Naive thymus-derived CD8-positive, alpha-beta T cell (primary cell): ENCODE results near the gene SNUPN. TPM values are rescaled to one million over a fixed set of nuclear protein-coding genes. Genes with fewer than 3 reads are reported as not detected.

Experiments used
- ATAC-seq, 2 donors: fragments of 150-1000 bp; cut with Tn5 transposase in 1 of 2; sonication (Bioruptor Pico), chemical (Tn5 transposase) in 1 of 2; 1 replicate in 1 of 2; 2 replicates in 1 of 2; pipeline ENCODE4 v1.10.0; 2021; ENCODE audit warnings: mild to moderate bottlenecking in 2 of 2, moderate library complexity in 2 of 2
- POLR2A ChIA-PET: fragments of 350-600 bp; sonication (Branson Sonifier 250); formaldehyde crosslinking; loops from one replicate; lab custom pipeline; 2021; ENCODE audit warnings: antibody characterized with exemption; lab: Charles Lee
- DNase-seq, 10 donors: peaks; one replicate each; pipeline versions ENCODE4 v3.0.0 to v3.0.0-alpha.2; 2020 to 2022
- H3K27ac Mint-ChIP-seq, 10 donors: one replicate each; pipeline ENCODE4 v1.8.0; 2020 to 2022; ENCODE audit warnings: mild to moderate bottlenecking in 10 of 10, mixed read lengths in 10 of 10, moderate library complexity in 4 of 10, inconsistent platforms in 1 of 10
- H3K27me3 Mint-ChIP-seq, 5 donors: one replicate each; pipeline ENCODE4 v1.8.0; 2021 to 2022; ENCODE audit warnings: mixed read lengths in 5 of 5
- H3K36me3 Mint-ChIP-seq, 3 donors: one replicate each; pipeline ENCODE4 v1.8.0; 2020 to 2022; ENCODE audit warnings: mixed read lengths in 3 of 3, mild to moderate bottlenecking in 2 of 3, inconsistent platforms in 1 of 3
- H3K4me1 Mint-ChIP-seq, 4 donors: one replicate each; pipeline ENCODE4 v1.8.0; 2021 to 2022; ENCODE audit warnings: mixed read lengths in 4 of 4
- H3K4me3 Mint-ChIP-seq, 10 donors: one replicate each; pipeline ENCODE4 v1.8.0; 2020 to 2022; ENCODE audit warnings: mild to moderate bottlenecking in 10 of 10, mixed read lengths in 10 of 10, moderate library complexity in 6 of 10, inconsistent platforms in 1 of 10
- H3K9me3 Mint-ChIP-seq, 9 donors: one replicate each; pipeline ENCODE4 v1.8.0; 2020 to 2022; ENCODE audit warnings: mixed read lengths in 9 of 9, mild to moderate bottlenecking in 3 of 9, inconsistent platforms in 1 of 9, moderate library complexity in 1 of 9
- polyA plus RNA-seq, 3 donors: library from polyadenylated mRNA; unstranded; fragments of 300-500 nt; fragmentation: Illumina TruSeq; gene quantifications; one replicate each; pipeline ENCODE4 v1.2.3, GENCODE V29; 2021
- total RNA-seq, 8 experiments: library from RNA in 2 of 8; stranded (reverse) in 2 of 8; gene quantifications; one replicate each; pipeline ENCODE4 v1.2.3 and lab custom pipeline; 2021 to 2026

Gene SNUPN
- total and polyA plus RNA-seq, 5 experiments from 2014 or later = 20.1 to 33.7 (median 22.8) TPM

DNA sequence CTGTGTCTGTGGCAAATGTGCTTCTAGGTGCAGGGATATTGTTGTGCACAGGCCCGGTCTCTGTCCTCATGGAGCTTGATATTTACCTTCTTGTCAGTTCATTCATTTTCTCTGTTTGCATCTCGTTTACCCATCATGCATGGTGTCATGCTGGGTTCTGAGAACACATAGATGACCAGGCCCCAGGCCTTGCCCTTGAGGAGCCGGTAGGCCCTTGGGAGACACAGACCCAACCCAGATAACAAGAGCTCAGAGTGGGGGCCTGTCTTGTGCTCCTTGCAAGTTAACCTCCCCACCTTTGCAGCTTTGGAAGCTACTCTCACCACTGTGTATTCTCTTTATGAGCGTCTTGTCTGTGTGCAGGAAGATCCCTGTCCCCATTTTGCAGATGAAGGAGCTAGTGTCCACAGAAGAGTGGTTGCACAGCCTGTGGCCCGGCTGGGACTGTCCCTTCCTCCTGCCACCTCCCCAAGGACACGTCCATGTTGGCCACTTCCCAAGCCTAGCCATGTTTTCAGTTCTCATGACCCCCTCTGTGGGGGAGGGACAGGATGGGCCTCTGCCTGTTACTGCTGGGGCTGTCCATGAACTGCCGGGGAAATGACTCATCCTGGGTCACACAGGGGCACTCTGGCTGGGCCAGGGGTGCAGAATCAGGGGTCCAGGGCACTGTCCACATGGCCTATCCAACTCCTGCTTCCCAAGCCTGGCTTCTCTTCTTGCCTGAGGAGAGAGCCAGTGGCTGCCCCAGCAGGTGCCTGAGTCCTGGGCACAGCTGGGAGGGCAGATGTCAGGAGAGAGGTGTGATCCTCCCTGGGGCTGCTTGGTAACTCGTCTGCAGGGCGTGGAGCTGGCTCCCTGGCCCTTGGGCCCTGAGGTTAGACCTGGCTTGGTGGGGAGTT is 25.6 kb upstream of the SNUPN start:
- Mint-ChIP-seq H3K27ac (peak overlapping the region in 6 of 10 donors; percentile 49 to 80 (median 64)), H3K4me3 (peak overlapping the region in 2 of 10 donors; percentile 60 to 65), H3K27me3 (no peaks in the 10 kb centered on the region), H3K9me3 (no peaks in the 10 kb centered on the region), H3K36me3 (no peaks in the 10 kb centered on the region), H3K4me1 (peaks cover 13 to 37% (median 33%) of the 10 kb centered on the region in 4 donors)
- no peak for ATAC-seq
- POLR2A ChIA-PET = interaction anchor here (0.5 to 1.9 kb wide), 3 partner anchors 10 to 69 kb away, joined by 3 to 9 read pairs (median 6); partner anchors contain the start of gene IMP3
- DNase-seq = peak in 1 of 10 donors; percentile 54

DNA sequence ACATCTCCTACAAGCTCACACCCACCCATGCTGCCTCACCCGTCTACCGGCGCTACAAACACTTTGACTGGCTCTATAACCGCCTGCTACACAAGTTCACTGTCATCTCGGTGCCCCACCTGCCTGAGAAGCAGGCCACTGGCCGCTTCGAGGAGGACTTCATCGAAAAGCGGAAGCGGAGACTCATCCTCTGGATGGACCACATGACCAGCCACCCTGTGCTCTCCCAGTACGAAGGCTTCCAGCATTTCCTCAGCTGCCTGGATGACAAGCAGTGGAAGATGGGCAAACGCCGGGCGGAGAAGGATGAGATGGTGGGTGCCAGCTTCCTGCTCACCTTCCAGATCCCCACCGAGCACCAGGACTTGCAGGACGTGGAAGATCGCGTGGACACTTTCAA is 24.3 kb upstream of the SNUPN start:
- peak overlapping the region in 3 of 10 donors; percentile 35 to 74 (median 48) for H3K27ac Mint-ChIP-seq
- no peaks in the 10 kb centered on the region for H3K9me3 Mint-ChIP-seq
- no peaks in the 10 kb centered on the region for H3K36me3 Mint-ChIP-seq
- ATAC-seq = no peak
- peak overlapping the region in 9 of 10 donors; percentile 26 to 93 (median 66) for H3K4me3 Mint-ChIP-seq
- DNase-seq = no peak
- H3K4me1 Mint-ChIP-seq = peaks cover 11 to 38% (median 33%) of the 10 kb centered on the region in 4 donors
- no peaks in the 10 kb centered on the region for H3K27me3 Mint-ChIP-seq
- POLR2A ChIA-PET = interaction anchor here (1.9 kb wide), 1 partner anchor 9 kb away, joined by 9 read pairs; the partner anchor contains the start of gene IMP3

DNA sequence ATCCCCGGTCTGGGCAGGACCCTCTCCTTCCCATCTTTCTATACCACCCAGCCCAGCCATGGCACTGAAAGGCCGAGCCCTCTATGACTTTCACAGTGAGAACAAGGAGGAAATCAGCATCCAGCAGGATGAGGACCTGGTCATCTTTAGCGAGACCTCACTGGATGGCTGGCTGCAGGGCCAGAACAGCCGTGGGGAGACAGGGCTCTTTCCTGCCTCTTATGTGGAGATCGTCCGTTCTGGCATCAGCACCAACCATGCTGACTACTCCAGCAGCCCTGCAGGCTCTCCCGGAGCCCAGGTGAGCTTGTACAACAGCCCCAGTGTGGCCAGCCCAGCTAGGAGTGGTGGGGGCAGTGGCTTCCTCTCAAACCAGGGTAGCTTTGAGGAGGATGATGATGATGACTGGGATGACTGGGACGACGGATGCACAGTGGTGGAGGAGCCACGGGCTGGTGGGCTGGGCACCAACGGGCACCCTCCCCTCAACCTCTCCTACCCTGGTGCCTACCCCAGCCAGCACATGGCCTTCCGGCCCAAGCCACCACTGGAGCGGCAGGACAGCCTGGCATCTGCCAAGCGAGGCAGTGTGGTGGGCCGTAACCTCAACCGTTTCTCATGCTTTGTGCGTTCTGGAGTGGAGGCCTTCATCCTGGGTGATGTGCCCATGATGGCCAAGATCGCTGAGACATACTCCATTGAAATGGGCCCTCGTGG is 23.7 kb upstream of the SNUPN start:
- peaks cover 11 to 38% (median 33%) of the 10 kb centered on the region in 4 donors for H3K4me1 Mint-ChIP-seq
- POLR2A ChIA-PET = no interaction called here

DNA sequence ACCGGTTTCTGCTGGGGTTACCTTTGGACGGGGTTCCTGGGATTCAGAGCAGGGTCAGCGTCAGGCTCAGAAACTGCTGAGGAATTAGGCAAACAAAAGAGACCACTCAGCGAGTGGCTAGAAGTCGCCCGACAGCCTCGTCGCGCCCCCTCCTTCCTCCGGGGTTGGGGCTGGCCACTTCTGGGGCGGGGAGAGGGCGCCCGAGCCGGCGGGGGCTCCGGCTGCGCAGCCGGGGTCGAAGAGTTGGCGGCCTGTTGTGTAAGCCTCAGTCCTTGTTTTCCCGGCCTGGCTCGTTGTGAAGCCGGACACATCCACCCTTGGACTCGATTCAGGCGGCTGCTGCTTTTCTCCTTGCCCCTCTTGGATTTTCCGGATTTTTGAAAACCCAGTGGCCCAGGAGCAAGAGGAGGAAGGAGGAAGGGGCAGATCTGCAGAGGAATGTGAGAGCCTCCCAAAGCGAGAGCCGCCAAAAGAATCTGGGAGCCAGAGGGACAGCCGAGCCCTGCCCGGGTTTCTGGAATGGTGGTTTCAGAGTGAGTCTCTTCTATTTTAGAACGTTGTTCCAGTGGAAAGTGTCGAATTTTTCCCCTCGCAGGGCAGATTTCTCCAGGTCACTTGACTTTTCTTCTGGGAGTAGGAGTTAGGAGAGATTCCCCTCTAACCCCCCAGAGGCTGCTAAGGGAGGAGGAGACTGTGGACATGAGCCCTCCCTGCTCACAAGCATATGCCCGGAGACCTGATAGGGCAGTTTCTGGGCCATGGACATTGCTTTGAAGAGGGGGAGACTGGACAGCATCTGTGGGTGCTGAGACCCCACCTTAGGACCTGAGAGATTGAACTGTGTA is 22.9 kb upstream of the SNUPN start:
- Mint-ChIP-seq H3K36me3 (no peaks in the 10 kb centered on the region), H3K9me3 (no peaks in the 10 kb centered on the region), H3K4me3 (peak overlapping the region; percentile 67 to 93 (median 82)), H3K27ac (peak overlapping the region in 6 of 10 donors; percentile 35 to 88 (median 72)), H3K4me1 (peaks cover 11 to 38% (median 35%) of the 10 kb centered on the region in 4 donors), H3K27me3 (no peaks in the 10 kb centered on the region)
- ATAC-seq (peak; percentile 15 to 26), DNase-seq (no peak)
- POLR2A ChIA-PET = interaction anchor here (0.6 to 2.4 kb wide), 8 partner anchors 13 to 295 kb away, joined by 3 to 12 read pairs (median 8); partner anchors contain the start of genes MAN2C1, SIN3A and SNUPN

More for the DNA sequence above, 23.7 kb upstream of the SNUPN start:
- Mint-ChIP-seq H3K4me3 (peak overlapping the region; percentile 8 to 93 (median 82)), H3K9me3 (no peaks in the 10 kb centered on the region), H3K36me3 (no peaks in the 10 kb centered on the region), H3K27ac (peak overlapping the region in 5 of 10 donors; percentile 9 to 74 (median 48)), H3K27me3 (no peaks in the 10 kb centered on the region)
- DNase-seq (no peak), ATAC-seq (no peak)

DNA sequence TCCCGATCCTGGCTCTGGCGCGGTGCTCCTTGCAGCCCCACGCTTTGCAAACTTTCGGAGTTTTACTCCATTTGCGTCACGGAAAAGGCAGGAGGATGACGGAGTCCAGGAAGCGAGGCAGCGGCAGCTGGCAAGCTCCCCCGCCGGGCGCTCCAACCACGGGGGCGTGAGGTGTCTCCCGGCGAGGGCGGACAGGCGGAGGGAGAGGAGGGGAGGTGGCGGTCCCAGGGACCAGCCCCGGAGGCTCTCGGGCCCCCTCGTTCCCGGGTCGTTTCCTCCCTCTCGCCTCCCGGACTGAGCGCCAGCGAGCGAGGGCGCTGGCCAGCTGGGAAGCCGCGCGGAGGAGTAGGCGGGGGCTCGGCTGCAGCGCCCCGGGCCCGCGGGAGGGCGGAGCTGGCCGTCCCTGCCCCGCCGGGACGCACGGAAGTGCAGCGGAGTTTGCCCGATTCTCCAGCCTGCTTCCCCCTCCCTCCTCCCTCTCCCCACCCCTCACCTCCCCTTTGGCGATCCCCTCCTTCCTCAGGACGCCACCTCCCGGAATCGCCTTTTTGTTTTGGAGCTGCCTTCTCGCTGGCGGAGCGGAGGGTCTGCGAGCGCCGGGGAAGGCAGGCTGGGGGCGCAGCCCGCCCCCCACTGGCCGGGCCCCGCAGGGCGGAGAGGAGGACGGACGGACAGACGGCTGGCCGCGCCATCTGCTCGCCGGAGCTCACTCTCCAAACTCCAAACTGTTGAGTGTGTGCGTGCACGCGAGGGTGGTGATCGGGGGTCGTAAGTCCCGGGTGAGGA is 22.0 kb upstream of the SNUPN start, which contains the start of gene SNX33:
Gene SNX33, plus strand, starts transcription at position 543 of the 786 bp plus-strand sequence. CDS start 1,191 bp downstream, outside the sequence.
- DNase-seq (peak in 9 of 10 donors; percentile 12 to 68 (median 48)), ATAC-seq (peak; percentile 70 to 83)
- peak within 1 kb of the TSS; percentile 79 to 93 (median 87) for H3K4me3 Mint-ChIP-seq
- H3K4me1 Mint-ChIP-seq = peaks cover 11 to 37% (median 33%) of the 10 kb centered on the region in 4 donors
- H3K9me3 Mint-ChIP-seq = no peaks in the 10 kb centered on the region
- H3K27me3 Mint-ChIP-seq = no peaks in the 10 kb centered on the region
- peak within 1 kb of the TSS; percentile 61 to 88 (median 78) for H3K27ac Mint-ChIP-seq
- no peaks in the 10 kb centered on the region for H3K36me3 Mint-ChIP-seq
- POLR2A ChIA-PET = interaction anchor here (0.5 to 2.4 kb wide), 11 partner anchors 9 to 294 kb away, joined by 3 to 13 read pairs (median 6); partner anchors contain the start of genes MAN2C1, SIN3A and SNUPN

DNA sequence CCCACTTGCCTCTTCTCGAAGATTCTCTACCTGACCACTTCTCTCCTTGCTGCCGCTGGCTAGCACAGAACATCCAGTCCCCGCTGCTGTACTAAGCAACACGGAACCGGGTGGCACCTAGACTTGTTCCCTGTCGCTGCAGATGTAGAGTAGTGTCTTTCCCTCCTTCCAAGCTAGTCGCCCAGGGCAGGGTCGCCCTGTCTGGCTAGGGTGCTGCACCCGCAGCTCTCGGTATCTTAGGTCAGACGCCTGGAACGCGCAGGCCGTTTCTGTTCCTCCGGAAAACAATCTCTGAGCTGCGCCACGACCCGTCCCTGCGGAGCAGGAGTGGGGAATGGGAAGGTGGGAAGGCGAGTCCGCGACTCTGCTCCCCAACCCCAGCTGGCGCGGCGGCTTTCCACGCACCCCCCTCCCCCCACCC is 21.4 kb upstream of the SNUPN start:
- DNase-seq = peak in 3 of 10 donors; percentile 10 to 11 (median 11)
- Mint-ChIP-seq H3K36me3 (peaks cover 0 to 2% (median 0%) of the 10 kb centered on the region in 3 donors), H3K4me1 (peaks cover 12 to 37% (median 33%) of the 10 kb centered on the region in 4 donors), H3K9me3 (no peaks in the 10 kb centered on the region), H3K27me3 (no peaks in the 10 kb centered on the region), H3K27ac (peak overlapping the region in 9 of 10 donors; percentile 49 to 83 (median 78)), H3K4me3 (peak overlapping the region; percentile 79 to 92 (median 87))
- POLR2A ChIA-PET = interaction anchor here (0.5 to 2.4 kb wide), 8 partner anchors 9 to 299 kb away, joined by 4 to 13 read pairs (median 11); partner anchors contain the start of genes MAN2C1, SIN3A and SNUPN
- ATAC-seq = peak; percentile 25 to 31

DNA sequence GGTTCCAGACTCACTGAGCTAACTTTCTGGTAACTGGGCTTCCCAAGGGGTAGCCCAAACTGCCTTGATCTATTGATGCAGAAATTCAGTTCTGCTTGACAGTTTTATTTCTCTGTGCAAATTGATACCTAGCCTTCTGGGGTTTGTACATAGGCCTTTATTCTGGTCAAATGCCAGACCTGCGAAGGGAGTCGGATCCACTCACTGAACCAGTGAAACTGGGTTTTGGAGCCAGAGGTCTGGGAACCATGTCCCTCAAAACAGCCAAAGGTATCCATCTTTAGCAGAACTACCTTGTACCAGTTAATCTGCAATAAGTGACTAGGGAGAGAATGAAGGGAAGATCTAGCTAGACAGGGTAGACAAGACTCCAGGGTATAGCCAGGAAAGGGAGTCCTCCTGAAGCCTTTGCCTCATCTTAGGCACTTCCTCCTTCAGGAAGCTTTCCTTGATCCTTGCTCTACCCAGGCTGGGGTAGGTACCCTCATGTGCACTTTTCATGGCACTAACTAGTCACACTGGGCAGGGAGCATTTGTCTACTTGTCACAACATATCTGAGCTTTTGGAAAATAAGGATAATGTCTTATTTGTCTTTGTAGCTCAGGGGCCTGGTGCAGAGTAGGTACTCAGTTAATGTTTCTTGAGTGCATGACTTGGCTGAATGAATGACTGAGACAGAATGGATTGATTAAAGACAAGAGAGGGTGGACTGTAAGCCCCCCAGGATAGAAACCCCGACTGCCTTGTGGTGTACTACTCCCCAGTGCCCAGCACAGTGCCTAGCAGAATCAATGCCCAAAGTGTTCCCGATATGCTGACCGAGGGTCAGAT is 20.8 kb upstream of the SNUPN start:
- no peak for DNase-seq
- POLR2A ChIA-PET = interaction anchor here (0.7 to 2.4 kb wide), 6 partner anchors 8 to 299 kb away, joined by 4 to 13 read pairs (median 11); partner anchors contain the start of genes SIN3A and SNUPN
- no peak for ATAC-seq
- H3K4me3 Mint-ChIP-seq = peak overlapping the region; percentile 79 to 92 (median 87)
- H3K27me3 Mint-ChIP-seq = no peaks in the 10 kb centered on the region
- H3K36me3 Mint-ChIP-seq = peaks cover 0 to 2% (median 0%) of the 10 kb centered on the region in 3 donors
- peaks cover 10 to 32% (median 27%) of the 10 kb centered on the region in 4 donors for H3K4me1 Mint-ChIP-seq
- no peaks in the 10 kb centered on the region for H3K9me3 Mint-ChIP-seq
- peak overlapping the region in 9 of 10 donors; percentile 31 to 83 (median 78) for H3K27ac Mint-ChIP-seq

DNA sequence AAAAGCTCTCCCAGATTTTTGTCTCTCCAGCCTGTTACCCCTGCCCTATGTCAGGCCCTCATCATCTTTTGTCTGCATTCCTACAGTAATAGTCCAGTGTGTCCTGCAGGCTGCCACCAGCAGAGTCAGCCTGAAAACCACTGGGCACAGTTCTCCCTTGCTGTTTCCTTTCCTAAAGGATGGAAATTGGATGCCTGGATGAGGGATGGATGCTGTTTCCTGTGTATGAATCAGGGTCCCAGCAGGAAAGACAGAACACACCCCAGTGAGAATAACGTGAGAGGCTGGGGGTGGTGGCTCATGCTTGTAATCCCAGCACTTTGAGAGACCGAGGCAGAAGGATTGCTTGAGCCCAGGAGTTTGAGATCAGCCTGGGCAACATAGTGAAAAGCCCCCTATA is 18.9 kb upstream of the SNUPN start:
- DNase-seq (no peak), ATAC-seq (no peak)
- peak overlapping the region in 7 of 10 donors; percentile 12 to 67 (median 33) for H3K27ac Mint-ChIP-seq
- POLR2A ChIA-PET = no interaction called here
- H3K36me3 Mint-ChIP-seq = peaks cover 0 to 2% (median 0%) of the 10 kb centered on the region in 3 donors
- H3K4me1 Mint-ChIP-seq = peaks cover 10 to 28% (median 25%) of the 10 kb centered on the region in 4 donors
- no peaks in the 10 kb centered on the region for H3K27me3 Mint-ChIP-seq
- no peaks in the 10 kb centered on the region for H3K9me3 Mint-ChIP-seq
- H3K4me3 Mint-ChIP-seq = peak overlapping the region in 1 of 10 donors; percentile 51

DNA sequence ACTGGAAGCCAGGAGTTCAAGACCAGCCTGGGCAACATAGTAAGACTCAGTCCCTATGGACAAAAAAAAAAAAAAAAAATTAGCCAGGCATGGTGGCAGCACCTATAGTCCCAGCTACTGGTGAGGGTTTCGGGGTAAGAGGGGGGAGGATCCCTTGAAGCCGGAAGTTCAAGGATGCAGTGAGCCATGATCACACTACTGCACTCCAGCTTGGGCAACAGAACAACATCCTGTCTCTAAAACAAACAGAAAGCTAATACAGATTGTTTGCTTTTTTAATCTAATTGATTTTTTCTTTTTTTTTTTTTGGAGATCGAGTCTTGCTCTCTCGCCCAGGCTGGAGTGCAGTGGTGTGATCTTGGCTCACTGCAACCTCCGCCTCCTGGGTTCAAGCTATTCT is 16.1 kb upstream of the SNUPN start:
- Mint-ChIP-seq H3K27ac (peak overlapping the region in 7 of 10 donors; percentile 8 to 92 (median 31)), H3K36me3 (peaks cover 0 to 21% (median 4%) of the 10 kb centered on the region in 3 donors), H3K27me3 (no peaks in the 10 kb centered on the region), H3K4me1 (peaks cover 18 to 45% (median 42%) of the 10 kb centered on the region in 4 donors), H3K9me3 (no peaks in the 10 kb centered on the region), H3K4me3 (no peak overlapping the region)
- POLR2A ChIA-PET = interaction anchor here (0.6 to 7.2 kb wide), 12 partner anchors 9 to 865 kb away, joined by 3 to 207 read pairs (median 8); partner anchors contain the start of genes MAN2C1, SIN3A and SNUPN
- no peak for ATAC-seq
- no peak for DNase-seq

DNA sequence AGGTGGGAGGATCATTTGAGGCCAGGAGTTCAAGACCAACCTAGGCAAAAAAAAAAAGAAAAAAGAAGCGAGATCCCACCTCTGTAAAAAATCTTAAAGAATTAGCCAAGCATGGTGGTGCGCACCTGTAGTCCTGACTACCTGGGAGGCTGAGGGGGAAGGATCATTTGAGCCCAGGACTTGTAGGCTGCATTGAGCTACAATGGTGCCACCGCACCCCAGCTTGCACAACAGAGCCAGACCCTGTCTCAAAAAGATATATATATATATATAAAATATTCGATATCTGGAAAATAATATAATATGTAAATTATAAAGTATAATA is 15.6 kb upstream of the SNUPN start:
- peak overlapping the region; percentile 89 to 96 (median 94) for H3K4me3 Mint-ChIP-seq
- ATAC-seq = no peak
- peak overlapping the region; percentile 49 to 99 (median 96) for H3K27ac Mint-ChIP-seq
- H3K9me3 Mint-ChIP-seq = no peaks in the 10 kb centered on the region
- POLR2A ChIA-PET = interaction anchor here (0.6 to 7.2 kb wide), 13 partner anchors 9 to 273 kb away, joined by 3 to 207 read pairs (median 11); partner anchors contain the start of genes MAN2C1, PTPN9, SIN3A and SNUPN
- H3K36me3 Mint-ChIP-seq = peaks cover 0 to 24% (median 4%) of the 10 kb centered on the region in 3 donors
- no peak for DNase-seq
- peaks cover 17 to 44% (median 39%) of the 10 kb centered on the region in 4 donors for H3K4me1 Mint-ChIP-seq
- no peaks in the 10 kb centered on the region for H3K27me3 Mint-ChIP-seq
